Adrenal gland (tissue), 5 donors: ENCODE results near the gene COL5A1.

ENCODE experiments used
- POLR2A ChIP-seq, 2 donors: fragments of 450-650 bp; IDR thresholded peaks; one replicate each; pipeline ENCODE4 v1.6.1; 2017; ENCODE audit warnings: antibody characterized with exemption in 2 of 2, mild to moderate bottlenecking in 2 of 2, moderate library complexity in 1 of 2
- TF ChIP-seq, protein P1 (sequence below), 6 experiments: fragments of 450-650 bp in 4 of 6; fragments of 200-600 bp in 2 of 6; sonication (generic) in 1 of 6; IDR thresholded peaks; 1 replicate in 5 of 6; 2 replicates in 1 of 6; pipeline versions ENCODE4 v1.5.1 to v1.8.0; 2016 to 2021; ENCODE audit warnings: antibody characterized with exemption in 6 of 6, mild to moderate bottlenecking in 2 of 6, moderate library complexity in 1 of 6
- donor health status: DM: no; HTN: no; CAD: no.

- no peak for TF ChIP-seq POLR2A (IDR thresholded peaks at IDR 0.05)
- TF ChIP-seq, protein P1, sequence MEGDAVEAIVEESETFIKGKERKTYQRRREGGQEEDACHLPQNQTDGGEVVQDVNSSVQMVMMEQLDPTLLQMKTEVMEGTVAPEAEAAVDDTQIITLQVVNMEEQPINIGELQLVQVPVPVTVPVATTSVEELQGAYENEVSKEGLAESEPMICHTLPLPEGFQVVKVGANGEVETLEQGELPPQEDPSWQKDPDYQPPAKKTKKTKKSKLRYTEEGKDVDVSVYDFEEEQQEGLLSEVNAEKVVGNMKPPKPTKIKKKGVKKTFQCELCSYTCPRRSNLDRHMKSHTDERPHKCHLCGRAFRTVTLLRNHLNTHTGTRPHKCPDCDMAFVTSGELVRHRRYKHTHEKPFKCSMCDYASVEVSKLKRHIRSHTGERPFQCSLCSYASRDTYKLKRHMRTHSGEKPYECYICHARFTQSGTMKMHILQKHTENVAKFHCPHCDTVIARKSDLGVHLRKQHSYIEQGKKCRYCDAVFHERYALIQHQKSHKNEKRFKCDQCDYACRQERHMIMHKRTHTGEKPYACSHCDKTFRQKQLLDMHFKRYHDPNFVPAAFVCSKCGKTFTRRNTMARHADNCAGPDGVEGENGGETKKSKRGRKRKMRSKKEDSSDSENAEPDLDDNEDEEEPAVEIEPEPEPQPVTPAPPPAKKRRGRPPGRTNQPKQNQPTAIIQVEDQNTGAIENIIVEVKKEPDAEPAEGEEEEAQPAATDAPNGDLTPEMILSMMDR (IDR thresholded peaks at IDR 0.05), result no peak
These were observed 37.3 kb downstream of the COL5A1 start for GRCh38 chr9:134678666-134679443.
